Adrenal gland (tissue), 5 donors: ENCODE data around the gene HMHB1.

ENCODE experiments used
- POLR2A ChIP-seq, 2 donors: fragments of 450-650 bp; IDR thresholded peaks; one replicate each; pipeline ENCODE4 v1.6.1; 2017; ENCODE audit warnings: antibody characterized with exemption in 2 of 2, mild to moderate bottlenecking in 2 of 2, moderate library complexity in 1 of 2
- TF ChIP-seq, protein P1 (sequence below), 6 experiments: fragments of 450-650 bp in 4 of 6; fragments of 200-600 bp in 2 of 6; sonication (generic) in 1 of 6; IDR thresholded peaks; 1 replicate in 5 of 6; 2 replicates in 1 of 6; pipeline versions ENCODE4 v1.5.1 to v1.8.0; 2016 to 2021; ENCODE audit warnings: antibody characterized with exemption in 6 of 6, mild to moderate bottlenecking in 2 of 6, moderate library complexity in 1 of 6
- donor health status: DM: no; HTN: no; CAD: no.

DNA sequence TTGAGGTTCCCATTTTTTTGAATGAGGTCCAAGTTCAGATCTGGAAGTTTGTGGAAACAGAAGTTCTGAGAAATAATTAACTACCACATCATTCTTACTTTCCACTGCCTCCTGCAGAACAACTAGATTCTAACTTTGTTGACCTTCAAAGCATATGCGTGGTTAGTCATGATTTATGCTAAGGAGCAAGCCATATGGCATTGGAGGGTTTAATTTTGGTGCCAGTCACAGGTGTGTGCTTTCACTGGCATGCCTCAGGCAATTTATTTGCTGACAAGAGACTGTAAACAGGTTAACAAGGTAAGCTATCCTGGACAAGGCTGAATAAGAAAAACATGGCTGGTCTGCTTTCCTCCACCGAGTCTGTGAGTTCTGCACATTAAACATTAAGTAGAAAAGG lies 31.5 kb downstream of the HMHB1 start:
- TF ChIP-seq POLR2A (IDR thresholded peaks at IDR 0.05), result no peak
- TF ChIP-seq, protein P1, sequence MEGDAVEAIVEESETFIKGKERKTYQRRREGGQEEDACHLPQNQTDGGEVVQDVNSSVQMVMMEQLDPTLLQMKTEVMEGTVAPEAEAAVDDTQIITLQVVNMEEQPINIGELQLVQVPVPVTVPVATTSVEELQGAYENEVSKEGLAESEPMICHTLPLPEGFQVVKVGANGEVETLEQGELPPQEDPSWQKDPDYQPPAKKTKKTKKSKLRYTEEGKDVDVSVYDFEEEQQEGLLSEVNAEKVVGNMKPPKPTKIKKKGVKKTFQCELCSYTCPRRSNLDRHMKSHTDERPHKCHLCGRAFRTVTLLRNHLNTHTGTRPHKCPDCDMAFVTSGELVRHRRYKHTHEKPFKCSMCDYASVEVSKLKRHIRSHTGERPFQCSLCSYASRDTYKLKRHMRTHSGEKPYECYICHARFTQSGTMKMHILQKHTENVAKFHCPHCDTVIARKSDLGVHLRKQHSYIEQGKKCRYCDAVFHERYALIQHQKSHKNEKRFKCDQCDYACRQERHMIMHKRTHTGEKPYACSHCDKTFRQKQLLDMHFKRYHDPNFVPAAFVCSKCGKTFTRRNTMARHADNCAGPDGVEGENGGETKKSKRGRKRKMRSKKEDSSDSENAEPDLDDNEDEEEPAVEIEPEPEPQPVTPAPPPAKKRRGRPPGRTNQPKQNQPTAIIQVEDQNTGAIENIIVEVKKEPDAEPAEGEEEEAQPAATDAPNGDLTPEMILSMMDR (IDR thresholded peaks at IDR 0.05), result no peak
